Mononuclear cell (primary cell): ENCODE measurements around the gene PROSER2. TPM values are rescaled to one million over a fixed set of nuclear protein-coding genes. Genes with fewer than 3 reads are reported as not detected.

ENCODE experiments used
- H3K27me3 ChIP-seq: 2 replicates; pipeline ENCODE4 v1.6.0; 2011; ENCODE audit warnings: low read length, control low read depth; ENCODE audit not compliant: insufficient read depth
- H3K4me1 ChIP-seq: 2 replicates; pipeline ENCODE4 v1.5.1; 2011; ENCODE audit warnings: mild to moderate bottlenecking, low read length, control low read depth; ENCODE audit not compliant: insufficient read depth
- H3K4me3 ChIP-seq: 2 replicates; pipeline ENCODE4 v1.5.1; 2011; ENCODE audit warnings: mild to moderate bottlenecking, low read length, moderate library complexity
- H3K9me3 ChIP-seq: 2 replicates; pipeline ENCODE4 v1.5.1; 2011; ENCODE audit warnings: low read depth, mild to moderate bottlenecking, control low read depth, low read length
- total RNA-seq: library from RNA; depleted of rRNA; stranded (reverse); fragments of >200 nt; gene quantifications from one replicate; pipeline ENCODE4 v1.2.3, GENCODE V29; 2012

Gene PROSER2
- total RNA-seq, 1 donor, result 4.7 TPM

- Histone ChIP-seq H3K4me3 (no peak overlapping the region), H3K9me3 (no peaks in the 10 kb centered on the region), H3K27me3 (peaks cover 26% of the 10 kb centered on the region), H3K4me1 (peaks cover 14% of the 10 kb centered on the region)
Observed at GRCh38 chr10:11822026-11822756, 965 bp upstream of the PROSER2 start.

- peaks cover 26% of the 10 kb centered on the region for H3K27me3 ChIP-seq
- H3K4me1 ChIP-seq, result peaks cover 14% of the 10 kb centered on the region
- H3K9me3 ChIP-seq, result no peaks in the 10 kb centered on the region
- H3K4me3 ChIP-seq, result peak overlapping the region; percentile 47
Observed at GRCh38 chr10:11822809-11823121, 391 bp upstream of the PROSER2 start.

GRCh38 chr10:11823989-11824346, 812 bp downstream of the PROSER2 start:
- peaks cover 26% of the 10 kb centered on the region for H3K27me3 ChIP-seq
- H3K9me3 ChIP-seq, result no peaks in the 10 kb centered on the region
- H3K4me1 ChIP-seq, result peaks cover 14% of the 10 kb centered on the region
- peak overlapping the region; percentile 47 for H3K4me3 ChIP-seq

DNA sequence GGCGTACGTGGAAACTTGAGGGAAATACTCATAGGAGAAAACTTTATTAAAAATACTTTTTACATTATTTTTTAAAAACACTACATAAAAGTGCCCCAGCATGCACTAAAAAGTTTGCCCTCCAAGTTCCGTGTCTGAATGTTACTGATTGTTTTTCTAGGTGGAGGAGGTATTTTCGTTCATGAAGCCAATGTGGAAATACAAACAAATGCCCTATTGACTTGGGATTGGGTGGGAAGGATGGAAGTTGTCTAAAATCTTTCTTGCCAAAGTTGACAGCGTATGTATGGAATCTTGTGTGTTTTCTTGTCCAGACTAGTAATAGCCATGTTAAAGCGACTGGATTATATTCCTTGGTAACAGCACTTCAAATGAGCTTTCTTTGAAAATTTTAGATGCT, 1.2 kb downstream of the PROSER2 start:
- Histone ChIP-seq H3K4me3 (no peak overlapping the region), H3K4me1 (peaks cover 14% of the 10 kb centered on the region), H3K27me3 (peaks cover 26% of the 10 kb centered on the region), H3K9me3 (no peaks in the 10 kb centered on the region)

DNA sequence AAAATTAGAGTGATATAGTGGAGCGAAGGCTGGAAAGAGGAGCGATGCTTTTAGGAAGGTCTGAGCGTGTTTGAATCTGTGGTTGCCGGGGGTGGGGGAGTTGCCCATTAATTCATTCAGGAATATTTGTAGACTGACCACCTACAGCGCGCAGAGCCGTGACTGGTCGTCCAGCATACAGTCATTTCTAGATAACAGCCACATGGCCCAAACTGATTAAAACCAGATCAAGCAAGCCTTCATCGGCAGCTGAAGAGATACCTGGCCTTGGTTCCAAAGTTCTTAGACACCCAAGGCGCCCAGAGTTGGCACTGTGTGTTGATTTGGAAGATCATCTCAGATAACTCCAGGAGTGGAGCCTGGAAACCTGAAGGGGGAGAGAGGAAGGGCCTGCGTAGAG, 1.7 kb downstream of the PROSER2 start:
- Histone ChIP-seq H3K4me3 (no peak overlapping the region), H3K4me1 (peaks cover 14% of the 10 kb centered on the region), H3K9me3 (no peaks in the 10 kb centered on the region), H3K27me3 (peaks cover 26% of the 10 kb centered on the region)

DNA sequence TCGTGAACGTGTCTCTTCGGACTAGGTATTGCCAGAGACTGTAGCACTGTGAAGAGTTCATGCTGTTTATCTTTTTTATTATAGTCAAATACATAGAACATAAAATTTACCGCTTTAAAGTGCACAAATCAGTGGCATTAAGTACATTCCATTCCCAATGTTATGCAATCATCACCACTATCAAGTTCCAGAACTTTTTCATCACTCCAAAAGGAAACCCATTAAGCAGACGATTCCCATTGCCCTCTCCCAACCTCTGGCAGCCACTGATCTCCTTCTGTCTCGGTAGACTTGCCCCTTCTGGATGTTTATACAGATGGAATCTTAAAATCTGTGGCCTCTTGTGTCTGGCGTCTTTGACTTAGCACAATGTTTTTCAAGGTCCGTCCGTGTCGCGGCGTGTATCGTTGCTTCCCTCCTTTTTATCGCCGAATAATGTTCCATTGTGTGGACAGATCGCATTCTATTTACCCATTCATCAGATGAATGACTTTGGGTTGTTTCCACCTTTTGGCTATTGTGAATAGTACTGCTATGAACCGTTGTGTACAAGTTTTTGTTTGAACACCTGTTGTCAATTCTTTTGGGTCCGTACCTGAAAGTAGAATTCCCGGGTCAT, 2.7 kb downstream of the PROSER2 start:
- H3K9me3 ChIP-seq, result no peaks in the 10 kb centered on the region

DNA sequence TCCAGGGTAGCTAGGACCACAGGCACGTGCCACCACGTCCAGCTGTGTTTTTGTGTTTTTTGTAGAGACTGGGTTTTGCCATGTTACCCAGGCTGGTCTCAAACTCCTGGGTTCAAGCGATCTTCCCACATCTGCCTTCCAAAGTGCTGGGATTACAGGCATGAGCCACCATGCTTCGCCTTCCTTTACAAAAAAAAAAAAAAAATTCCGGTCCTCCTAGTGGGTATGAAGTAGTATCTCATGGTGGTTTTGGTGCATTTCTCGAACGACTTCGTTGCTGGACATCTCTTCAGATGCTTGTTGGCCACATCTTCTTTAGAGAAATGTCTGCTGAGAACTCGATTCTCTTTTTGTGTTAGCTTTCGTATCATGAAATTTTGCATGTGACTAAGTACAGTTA, 3.9 kb downstream of the PROSER2 start:
- Histone ChIP-seq H3K9me3 (no peaks in the 10 kb centered on the region), H3K4me1 (peaks cover 14% of the 10 kb centered on the region), H3K4me3 (no peak overlapping the region), H3K27me3 (peaks cover 21% of the 10 kb centered on the region)

More for the DNA sequence above, 2.7 kb downstream of the PROSER2 start:
- Histone ChIP-seq H3K4me1 (peaks cover 14% of the 10 kb centered on the region), H3K27me3 (peaks cover 26% of the 10 kb centered on the region), H3K4me3 (no peak overlapping the region)

GRCh38 chr10:11827414-11827813, 4.3 kb downstream of the PROSER2 start:
- no peak overlapping the region for H3K4me3 ChIP-seq
- H3K9me3 ChIP-seq, result no peaks in the 10 kb centered on the region
- peaks cover 18% of the 10 kb centered on the region for H3K27me3 ChIP-seq
- peaks cover 10% of the 10 kb centered on the region for H3K4me1 ChIP-seq

- no peak overlapping the region for H3K4me3 ChIP-seq
- peaks cover 4% of the 10 kb centered on the region for H3K4me1 ChIP-seq
- no peaks in the 10 kb centered on the region for H3K9me3 ChIP-seq
- peaks cover 16% of the 10 kb centered on the region for H3K27me3 ChIP-seq
Observed at GRCh38 chr10:11828682-11829284, 5.6 kb downstream of the PROSER2 start.

- Histone ChIP-seq H3K27me3 (peaks cover under 1% of the 10 kb centered on the region), H3K4me3 (no peak overlapping the region), H3K4me1 (no peaks in the 10 kb centered on the region), H3K9me3 (no peaks in the 10 kb centered on the region)
Observed at GRCh38 chr10:11830836-11831519, 7.8 kb downstream of the PROSER2 start.

DNA sequence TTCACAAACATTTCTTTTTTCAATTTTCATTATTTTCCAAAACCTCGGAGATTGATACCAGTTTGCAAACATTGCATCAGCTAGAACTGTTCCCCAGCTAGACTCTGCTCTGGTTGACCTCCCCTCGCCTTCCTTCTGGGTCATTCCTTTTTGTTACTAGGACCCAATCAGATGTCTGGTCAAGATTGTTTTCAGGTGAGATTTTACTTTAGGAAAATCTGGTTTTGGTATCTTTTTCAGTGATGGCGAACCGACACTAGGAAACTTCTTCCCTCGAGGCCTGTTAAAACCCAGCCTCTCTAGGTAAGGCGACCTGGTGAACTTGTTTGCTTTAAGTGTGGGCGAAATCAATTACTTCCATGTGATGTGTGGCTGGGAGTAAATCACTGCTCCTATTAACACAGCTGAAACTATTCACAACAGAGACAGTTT, 8.4 kb downstream of the PROSER2 start:
- Histone ChIP-seq H3K9me3 (no peaks in the 10 kb centered on the region), H3K4me1 (no peaks in the 10 kb centered on the region), H3K27me3 (no peaks in the 10 kb centered on the region), H3K4me3 (no peak overlapping the region)

- no peak overlapping the region for H3K4me3 ChIP-seq
- H3K4me1 ChIP-seq, result no peaks in the 10 kb centered on the region
- no peaks in the 10 kb centered on the region for H3K9me3 ChIP-seq
- H3K27me3 ChIP-seq, result no peaks in the 10 kb centered on the region
Observed at GRCh38 chr10:11832042-11832441, 8.9 kb downstream of the PROSER2 start.

GRCh38 chr10:11835061-11835460, 11.9 kb downstream of the PROSER2 start:
- Histone ChIP-seq H3K27me3 (no peaks in the 10 kb centered on the region), H3K9me3 (no peaks in the 10 kb centered on the region), H3K4me3 (no peak overlapping the region), H3K4me1 (no peaks in the 10 kb centered on the region)

DNA sequence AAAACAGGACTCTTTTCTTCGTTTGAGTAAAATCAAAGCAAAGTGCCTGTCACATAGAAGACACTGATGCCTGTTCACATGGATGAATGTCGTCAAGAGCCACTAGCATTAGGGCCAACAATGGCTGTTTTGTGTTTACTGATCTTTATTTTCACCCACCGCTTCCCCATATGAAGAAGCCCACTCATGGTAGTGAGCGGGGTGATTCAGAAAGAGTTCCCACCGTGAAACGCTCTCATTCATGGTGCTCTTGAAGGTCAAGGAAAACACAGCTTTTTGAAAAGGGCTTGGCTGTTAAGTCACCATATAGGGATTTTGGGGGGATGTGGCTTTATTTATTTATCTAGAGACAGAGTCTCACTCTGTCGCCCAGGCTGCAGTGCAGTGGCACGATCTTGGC, 12.5 kb downstream of the PROSER2 start:
- Histone ChIP-seq H3K27me3 (no peaks in the 10 kb centered on the region), H3K4me1 (no peaks in the 10 kb centered on the region)

DNA sequence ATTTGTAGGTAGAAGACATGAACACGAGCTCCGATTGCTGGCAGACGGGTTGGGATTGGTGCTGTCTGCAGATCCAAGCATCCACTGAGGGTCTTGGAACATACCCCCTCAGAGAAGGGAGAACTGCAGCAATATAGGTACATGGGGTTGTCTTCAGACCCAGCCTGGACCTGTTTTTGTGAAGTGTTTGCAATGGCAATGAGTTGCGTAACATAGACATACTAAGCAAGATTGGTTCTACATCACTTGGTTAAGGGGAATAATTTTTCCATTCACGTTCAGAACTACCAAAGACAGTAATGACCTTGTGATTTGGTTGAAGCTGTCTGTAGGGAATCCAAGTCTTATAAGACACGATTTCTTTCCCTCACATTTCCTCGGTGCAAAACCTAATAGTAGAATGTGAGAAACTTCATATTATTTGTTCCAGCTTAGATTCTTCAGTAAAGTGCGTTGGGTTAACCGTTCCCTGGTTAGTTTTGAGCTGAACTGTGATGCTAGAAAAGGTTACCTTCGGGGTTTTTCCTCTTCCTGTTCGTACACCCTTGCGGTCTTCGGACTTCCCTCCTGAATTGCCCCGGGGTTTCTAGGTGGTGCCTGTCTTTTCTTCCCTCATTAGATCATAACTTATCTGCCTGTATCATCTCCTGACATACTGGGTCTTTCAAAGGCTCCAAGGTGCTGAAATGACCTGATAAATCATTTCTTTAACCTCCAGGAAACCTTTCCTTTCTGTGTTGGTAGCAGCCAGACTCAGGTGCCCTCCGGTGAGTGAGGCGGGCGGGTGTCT, 14.4 kb downstream of the PROSER2 start:
- Histone ChIP-seq H3K27me3 (no peaks in the 10 kb centered on the region), H3K9me3 (no peaks in the 10 kb centered on the region), H3K4me1 (no peaks in the 10 kb centered on the region), H3K4me3 (no peak overlapping the region)

More for the DNA sequence above, 12.5 kb downstream of the PROSER2 start:
- Histone ChIP-seq H3K4me3 (no peak overlapping the region), H3K9me3 (no peaks in the 10 kb centered on the region)
